Endothelial cell of umbilical vein (primary cell): ENCODE measurements around the gene C4orf54.

Experiments used
- CTCF ChIP-seq, 2 donors: IDR thresholded peaks; 1 replicate in 1 of 2; 2 replicates in 1 of 2; pipeline ENCODE4 v1.5.1; 2011; ENCODE audit warnings: low read length in 2 of 2, mild to moderate bottlenecking in 2 of 2, moderate library complexity in 2 of 2, control low read depth in 1 of 2, inconsistent platforms in 1 of 2, low read depth in 1 of 2; ENCODE audit not compliant: insufficient read depth in 1 of 2; ENCODE audit errors: extremely low read depth in 1 of 2
- POLR2A ChIP-seq: IDR thresholded peaks from 2 replicates; pipeline ENCODE4 v1.6.1; 2012; ENCODE audit warnings: low read depth, mild to moderate bottlenecking, control low read depth, low read length
- POLR2AphosphoS5 ChIP-seq: IDR thresholded peaks from 2 replicates; pipeline ENCODE4 v1.6.1; 2012; ENCODE audit warnings: low read depth, mild to moderate bottlenecking, control low read depth, low read length, moderate library complexity; ENCODE audit not compliant: insufficient read depth

DNA sequence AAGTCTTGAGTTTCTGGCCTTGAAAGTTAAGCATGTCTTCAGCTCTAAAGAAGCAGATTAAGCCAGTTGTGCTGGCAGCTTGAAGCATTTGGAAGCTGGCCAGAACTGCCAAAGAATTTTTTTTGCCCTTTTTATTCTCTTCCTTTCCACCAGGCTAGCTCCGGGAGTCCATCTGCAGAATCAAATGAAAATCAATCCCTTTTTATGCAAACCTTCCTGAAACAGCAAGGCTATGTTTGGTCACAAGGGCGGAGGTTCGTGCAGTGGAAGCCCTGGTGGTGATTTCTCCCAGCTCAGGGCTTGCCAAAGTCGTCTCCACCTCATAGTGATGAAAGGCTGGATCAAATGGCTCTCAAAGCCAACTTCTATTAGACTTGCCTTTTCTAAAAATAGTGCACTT is 21.6 kb upstream of the C4orf54 start:
- TF ChIP-seq CTCF (IDR thresholded peaks at IDR 0.05; ENCODE audit: extremely low read depth in 1 of 2, insufficient read depth in 1 of 2, low read depth in 1 of 2, low read length in 2 of 2) (no peak), POLR2AphosphoS5 (no peak), POLR2A (no peak)
